Bone marrow (tissue), 2 donors: ENCODE measurements around the gene HEPHL1.
A peak's percentile ranks its signal among the peaks of the same experiment; 100 is the strongest.
"Not testable (repeated sequence)": the region's sequence is repeated elsewhere in the genome, so short reads cannot be mapped to it uniquely, and the experiment has no call there.

Experiments used
- DNase-seq, 2 donors: peaks; one replicate each; lab custom pipeline; 2025; lab: John Stamatoyannopoulos, UW

The HEPHL1 gene

GRCh38 chr11:94150056-94150455 lies 128.9 kb downstream of the HEPHL1 start:
- DNase-seq, result no peak

DNA sequence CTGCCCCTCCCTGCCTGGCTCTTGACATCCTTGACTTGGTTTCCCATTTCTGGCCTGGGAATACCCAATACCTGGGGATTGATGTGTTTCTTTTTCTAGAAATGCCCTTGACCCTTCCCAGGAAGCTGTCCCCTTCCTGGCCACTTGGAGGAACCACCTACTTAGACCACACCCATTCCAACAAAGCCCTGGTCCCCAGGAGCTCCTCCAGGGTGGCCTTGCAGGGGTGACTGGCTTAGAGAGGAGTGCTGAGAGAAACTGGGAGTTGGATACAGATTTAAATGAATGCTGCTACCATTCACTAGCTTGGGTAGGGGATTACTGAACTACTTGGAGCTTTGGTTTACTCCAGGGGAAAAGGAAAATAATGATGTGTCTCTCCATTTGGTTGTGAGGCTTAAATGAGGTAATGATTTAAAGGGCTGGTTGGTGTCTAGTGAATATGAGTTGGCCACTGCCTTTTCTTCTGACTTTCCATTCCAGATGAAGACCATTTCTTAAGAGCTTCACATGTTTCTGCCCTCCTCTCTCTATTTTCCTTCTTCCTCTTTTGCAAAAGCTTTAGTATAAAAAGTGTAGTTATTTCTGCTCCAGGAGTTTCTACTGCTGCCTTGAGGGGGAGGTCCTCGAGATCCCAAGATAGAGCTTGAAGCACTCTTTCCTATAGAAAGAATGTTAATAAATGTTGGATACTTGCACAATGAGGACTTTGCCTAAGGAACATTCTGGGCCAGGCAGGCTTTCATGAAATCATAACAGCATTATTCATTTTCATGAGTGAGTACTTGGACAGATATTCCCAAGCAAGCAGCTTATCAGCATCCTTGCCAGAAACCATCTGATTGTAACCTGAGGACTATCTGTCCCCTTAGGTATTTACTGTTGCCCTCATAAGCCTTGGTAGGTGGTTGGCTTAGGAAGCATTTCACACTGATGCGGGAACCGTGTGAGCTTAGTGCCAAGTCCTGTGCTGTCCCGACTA lies 129.8 kb downstream of the HEPHL1 start:
- DNase-seq, result no peak

- DNase-seq, result peak in 1 of 2 donors; percentile 24
These were observed 130.9 kb downstream of the HEPHL1 start for GRCh38 chr11:94151903-94152677.

- DNase-seq, result no peak
These were observed 131.5 kb downstream of the HEPHL1 start for GRCh38 chr11:94152678-94153065.

GRCh38 chr11:94153320-94153719 lies 132.2 kb downstream of the HEPHL1 start:
- no peak for DNase-seq

GRCh38 chr11:94154095-94154856 lies 133.1 kb downstream of the HEPHL1 start:
- DNase-seq, result no peak

- DNase-seq, result not testable (repeated sequence)
These were observed 136.2 kb downstream of the HEPHL1 start for GRCh38 chr11:94157339-94157738.
